Activated CD4-positive, alpha-beta memory T cell treated with anti-CD3 and anti-CD28 coated beads, Interleukin-2, amount 10 ng/mL, durations not matched to agents 7 days and 5 days (primary cell): ENCODE results near the gene GPR139. TPM values are rescaled to one million over a fixed set of nuclear protein-coding genes. Genes with fewer than 3 reads are reported as not detected.

Experiments
- CTCF ChIA-PET: fragments of 350-600 bp; sonication (Branson Sonifier 250); formaldehyde crosslinking; loops from one replicate; lab custom pipeline; 2021; ENCODE audit warnings: antibody characterized with exemption, inconsistent platforms; lab: Charles Lee
- POLR2A ChIA-PET: fragments of 350-600 bp; sonication (Branson Sonifier 250); formaldehyde crosslinking; loops from one replicate; lab custom pipeline; 2021; ENCODE audit warnings: antibody characterized with exemption; lab: Charles Lee
- DNase-seq: peaks from one replicate; pipeline ENCODE4 v3.0.0-alpha.2; 2020
- H3K27ac Mint-ChIP-seq: one replicate; pipeline ENCODE4 v1.8.0; 2021; ENCODE audit warnings: mild to moderate bottlenecking, mixed read lengths
- H3K27me3 Mint-ChIP-seq: one replicate; pipeline ENCODE4 v1.8.0; 2021; ENCODE audit warnings: mixed read lengths
- H3K36me3 Mint-ChIP-seq: one replicate; pipeline ENCODE4 v1.8.0; 2021; ENCODE audit warnings: low read depth, mixed read lengths
- H3K4me1 Mint-ChIP-seq: one replicate; pipeline ENCODE4 v1.8.0; 2021; ENCODE audit warnings: mixed read lengths
- H3K4me3 Mint-ChIP-seq: one replicate; pipeline ENCODE4 v1.8.0; 2021; ENCODE audit warnings: mild to moderate bottlenecking, mixed read lengths
- H3K9me3 Mint-ChIP-seq: one replicate; pipeline ENCODE4 v1.8.0; 2021; ENCODE audit warnings: mixed read lengths
- total RNA-seq, 2 experiments: library from RNA; stranded (reverse); gene quantifications; one replicate each; pipeline ENCODE4 v1.2.3, GENCODE V29; 2021

GPR139 gene
- total RNA-seq, 2 experiments from 2014 or later: not detected

DNA sequence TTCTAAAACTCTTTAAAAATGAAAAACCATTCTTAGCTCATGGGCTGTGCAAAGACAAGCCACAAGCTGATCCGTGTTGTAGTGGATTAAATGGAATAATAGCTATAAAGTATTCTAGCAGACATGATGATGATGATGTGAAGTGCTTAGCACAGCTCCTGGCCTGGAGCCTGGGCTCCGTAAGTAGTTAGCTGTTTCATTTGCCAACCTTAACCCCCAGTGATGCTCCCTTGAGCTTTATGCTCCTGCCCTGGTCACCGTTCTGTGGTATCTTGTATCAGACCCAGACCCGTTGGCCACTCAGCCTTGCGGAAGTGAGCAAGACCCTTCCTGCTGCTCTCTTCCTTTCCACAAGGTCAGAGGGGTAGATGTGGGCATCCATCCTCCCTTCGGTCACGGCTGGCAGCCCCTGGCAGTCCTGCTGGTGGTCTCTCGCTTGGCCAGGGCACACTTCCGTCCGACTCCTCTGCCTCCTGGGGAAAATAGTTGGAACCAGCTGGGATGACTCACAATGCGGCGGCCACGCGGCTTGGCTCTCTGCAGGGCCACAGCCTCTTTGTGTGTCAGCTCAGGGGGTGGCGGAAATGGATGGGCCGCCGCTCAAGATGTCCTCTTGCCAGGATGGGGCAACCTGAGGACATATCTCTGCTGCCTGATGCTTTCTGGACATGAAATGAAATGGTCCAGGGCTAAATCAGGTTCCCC lies 79.1 kb downstream of the GPR139 start:
- ChIA-PET POLR2A (no interaction called here), CTCF (interaction anchor here (1.0 kb wide), 1 partner anchor 14 kb away, joined by 3 read pairs; no protein-coding TSS in a partner anchor)
- Mint-ChIP-seq H3K4me3 (no peak overlapping the region), H3K27me3 (no peaks in the 10 kb centered on the region), H3K4me1 (no peaks in the 10 kb centered on the region), H3K9me3 (no peaks in the 10 kb centered on the region), H3K36me3 (no peaks in the 10 kb centered on the region), H3K27ac (no peak overlapping the region)
- DNase-seq: no peak

DNA sequence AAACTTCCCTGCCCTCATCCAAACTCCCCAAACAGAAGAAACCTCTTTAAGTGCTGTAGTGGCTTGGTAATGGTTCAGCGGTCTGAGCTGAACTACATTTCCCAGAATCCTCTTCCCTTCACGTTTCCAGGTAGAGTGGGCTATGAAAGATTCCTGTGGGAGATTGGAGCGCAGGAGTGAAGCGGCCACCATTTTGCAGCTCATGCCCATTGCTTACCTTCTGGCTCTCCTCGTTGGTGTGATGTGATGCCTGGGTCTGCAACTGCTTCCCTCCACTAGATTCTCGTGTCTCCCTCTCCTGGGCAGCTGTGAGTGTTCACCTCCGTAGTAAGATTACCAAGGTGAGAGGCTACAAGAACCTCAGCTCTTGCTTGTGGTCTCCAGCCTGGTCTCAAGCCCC lies 82.1 kb downstream of the GPR139 start:
- H3K4me3 Mint-ChIP-seq: no peak overlapping the region
- H3K36me3 Mint-ChIP-seq: no peaks in the 10 kb centered on the region
- H3K4me1 Mint-ChIP-seq: no peaks in the 10 kb centered on the region
- ChIA-PET CTCF (no interaction called here), POLR2A (no interaction called here)
- DNase-seq: no peak
- no peaks in the 10 kb centered on the region for H3K27me3 Mint-ChIP-seq
- no peaks in the 10 kb centered on the region for H3K9me3 Mint-ChIP-seq
- no peak overlapping the region for H3K27ac Mint-ChIP-seq

DNA sequence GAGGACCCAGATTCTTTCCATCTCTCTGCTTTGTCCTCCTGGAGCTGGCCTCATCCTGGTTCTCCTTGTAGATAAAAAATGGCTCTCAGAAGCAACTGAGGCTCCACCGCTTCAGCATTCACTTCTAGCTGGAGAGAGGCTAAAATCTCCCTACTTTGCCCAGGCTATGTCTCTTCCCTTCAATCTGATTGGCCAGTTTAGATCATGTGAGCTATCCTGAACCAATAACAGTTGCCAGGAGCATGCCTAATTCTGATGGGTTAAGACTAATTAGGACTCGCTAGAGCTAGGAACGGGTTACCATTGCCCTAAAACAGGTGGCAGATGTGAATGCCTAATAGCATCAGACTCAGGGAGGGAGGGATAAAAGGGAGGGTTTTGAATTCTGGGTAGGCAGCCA lies 89.6 kb downstream of the GPR139 start:
- Mint-ChIP-seq H3K4me3 (no peak overlapping the region), H3K36me3 (no peaks in the 10 kb centered on the region), H3K27ac (no peak overlapping the region), H3K4me1 (no peaks in the 10 kb centered on the region), H3K27me3 (no peaks in the 10 kb centered on the region), H3K9me3 (no peaks in the 10 kb centered on the region)
- ChIA-PET CTCF (no interaction called here), POLR2A (no interaction called here)
- no peak for DNase-seq

Other genes with a start within 250 kb of the GPR139 start
- under 1 TPM in 1 of 2 experiments, not detected in 1; 0.18 TPM for gene GPRC5B, start 189.0 kb downstream of the GPR139 start, total RNA-seq